ENCODE results near the gene UNC93B1.

The UNC93B1 gene

DNA sequence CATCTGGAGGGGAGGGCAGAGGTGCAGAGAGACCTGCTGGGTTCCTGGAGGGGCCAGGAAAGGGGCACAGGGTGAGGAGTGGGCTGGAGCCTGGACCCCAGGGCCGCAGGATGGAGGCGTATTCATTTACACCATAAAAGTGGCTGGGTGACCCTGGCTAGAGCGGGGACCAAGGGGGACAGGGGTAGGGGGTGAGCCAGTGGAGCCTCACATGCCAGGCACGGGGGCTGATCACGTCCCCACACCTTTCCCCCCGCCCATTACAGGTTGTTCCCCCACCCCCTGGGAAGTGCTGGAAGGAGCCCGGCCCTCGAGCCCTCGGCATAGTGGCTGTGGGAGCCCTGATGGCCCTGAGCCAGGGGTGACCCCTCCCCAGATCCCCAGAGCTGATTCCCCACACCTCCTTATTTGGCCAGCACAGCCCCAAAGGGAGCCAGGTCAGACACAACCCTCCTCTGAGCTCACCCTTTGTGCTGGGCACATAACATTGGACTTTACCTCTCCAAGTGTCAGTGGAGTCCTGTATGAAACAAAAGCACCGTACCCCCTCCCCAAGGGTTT is 35.7 kb upstream of the UNC93B1 start:
- no peak for DNase-seq

DNA sequence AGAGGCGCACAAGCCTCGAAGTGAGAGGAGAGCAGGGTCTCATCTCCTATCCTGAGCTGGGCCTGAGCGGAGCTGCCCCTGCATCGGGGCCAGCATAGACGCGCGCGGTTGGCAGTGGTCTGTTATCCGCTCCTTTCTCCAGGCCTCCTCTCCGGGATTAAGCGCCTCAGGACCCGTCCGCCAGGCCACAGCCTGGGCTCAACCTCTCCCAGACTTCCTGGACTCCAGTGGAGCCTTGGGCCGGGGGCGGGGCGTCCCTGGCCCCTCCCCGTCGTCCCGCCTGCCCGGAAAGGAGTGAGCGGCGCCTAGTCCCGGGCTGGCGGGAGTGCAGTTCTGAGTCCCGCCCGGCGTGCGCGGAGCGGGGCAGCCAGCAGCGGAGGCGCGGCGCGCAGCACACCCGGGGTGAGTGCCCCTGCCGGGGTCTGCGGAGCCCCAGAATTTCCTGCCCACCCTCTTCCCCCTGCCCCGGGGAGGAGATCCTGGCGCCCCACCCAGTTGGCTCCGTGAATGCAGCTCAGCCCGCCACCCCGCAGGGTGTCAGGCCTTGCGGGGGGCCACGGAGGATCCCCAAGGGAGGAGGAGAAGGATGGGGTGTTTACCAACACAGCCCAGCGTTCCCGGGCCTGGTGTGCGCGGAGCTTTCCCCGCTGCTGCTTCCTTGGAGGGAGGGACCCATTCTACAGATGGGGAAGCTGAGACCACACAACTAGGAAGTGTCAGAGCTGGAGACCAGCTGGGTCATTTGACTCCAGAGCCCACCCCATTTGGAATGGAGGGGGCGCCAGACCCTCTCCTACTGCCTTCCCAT is 35.0 kb upstream of the UNC93B1 start, which contains the start of gene TCIRG1:
TSS of gene TCIRG1 (plus strand) at position 308 of the 808 bp plus-strand sequence. CDS start 2,247 bp downstream, outside the sequence.
- peak; percentile 64 for DNase-seq

DNA sequence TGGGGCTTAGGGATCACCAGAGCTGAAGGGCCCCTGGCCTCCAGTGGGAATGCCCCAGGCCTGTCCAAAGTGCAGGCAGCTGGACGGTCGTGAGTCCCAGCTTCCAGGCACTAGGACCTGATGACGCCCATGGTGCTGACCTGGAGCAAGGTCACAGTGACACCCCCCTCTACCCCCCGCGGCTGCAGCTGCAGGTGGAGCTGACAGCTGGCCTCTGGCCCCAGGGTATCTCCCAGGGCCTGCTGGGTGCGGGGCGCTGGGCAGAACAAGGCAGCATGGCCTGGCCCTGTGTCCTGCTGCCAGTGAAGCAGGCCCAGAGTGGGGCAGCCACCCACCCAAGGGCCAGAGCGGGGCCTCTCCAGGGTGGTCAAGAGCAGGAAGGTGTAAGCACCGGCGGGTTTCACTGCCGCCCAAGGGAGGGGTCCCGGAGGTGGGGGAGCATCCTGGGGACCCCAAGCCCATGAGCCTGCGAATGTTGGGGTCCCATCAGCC is 34.4 kb upstream of the UNC93B1 start:
- peak; percentile 90 for DNase-seq

DNA sequence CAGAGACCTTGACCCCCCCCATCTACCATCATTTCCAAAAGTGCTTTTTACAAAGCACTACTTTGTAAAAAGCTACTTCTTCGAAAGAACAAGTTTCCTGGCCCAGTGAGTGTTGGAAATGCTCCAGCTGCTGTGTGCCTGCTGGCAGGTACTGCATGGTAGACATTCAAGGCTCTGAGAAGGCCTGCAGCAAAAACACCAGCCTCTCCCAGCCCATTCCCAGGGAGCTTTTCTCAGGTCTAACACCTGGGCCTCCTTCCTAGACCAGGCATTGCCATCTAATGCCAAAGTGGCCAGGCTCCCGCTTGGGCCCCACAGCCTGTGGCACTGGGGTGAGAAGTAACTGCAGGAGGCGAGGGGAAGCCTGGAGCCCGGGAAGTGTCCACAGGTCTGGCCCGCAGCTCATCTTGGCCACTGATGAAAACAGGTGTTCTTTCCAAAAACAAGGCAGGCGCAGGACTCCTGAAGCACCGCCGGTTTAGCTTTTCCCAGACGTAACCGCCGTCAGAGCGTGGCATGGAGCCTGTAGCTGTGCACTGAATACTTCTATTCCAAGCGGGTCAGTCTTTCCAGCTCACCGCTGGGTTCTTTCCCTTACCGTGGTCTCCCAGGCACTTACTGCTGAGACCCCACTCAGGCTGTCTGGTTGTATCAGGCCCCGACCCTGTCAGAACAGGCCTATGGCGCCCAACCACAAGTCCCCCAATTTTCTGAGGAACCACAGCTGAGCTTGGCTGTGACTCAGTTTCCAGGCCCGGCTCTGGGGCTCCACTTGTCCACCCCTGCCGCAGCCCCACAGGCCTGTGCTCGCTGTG is 33.7 kb upstream of the UNC93B1 start:
- DNase-seq: no peak

DNA sequence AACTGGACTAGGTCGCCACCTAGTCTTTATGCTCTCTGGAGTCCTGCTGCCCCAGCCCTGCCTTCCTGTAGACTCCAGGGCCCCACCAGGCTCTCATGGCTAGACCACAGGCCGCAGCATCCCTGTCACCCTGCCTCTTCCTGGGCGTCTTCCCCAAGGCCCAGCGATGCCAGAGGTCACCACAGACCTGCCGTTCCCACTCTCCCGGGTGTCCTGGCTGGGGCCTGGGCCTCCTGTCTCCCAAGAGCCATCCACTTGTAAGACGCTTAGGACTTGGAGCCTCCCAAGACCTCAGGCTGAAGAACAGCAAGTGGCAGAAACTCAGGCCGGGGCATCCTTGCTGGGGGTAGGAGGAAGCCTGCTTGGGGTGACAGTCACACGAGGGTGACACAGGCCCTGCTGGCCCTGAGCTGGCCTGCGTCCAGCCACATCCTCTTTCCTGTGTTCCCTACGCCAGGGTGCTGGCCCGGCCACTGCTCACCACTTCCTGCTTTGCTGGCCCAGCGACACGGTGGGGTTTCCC is 32.9 kb upstream of the UNC93B1 start:
- DNase-seq: no peak

DNA sequence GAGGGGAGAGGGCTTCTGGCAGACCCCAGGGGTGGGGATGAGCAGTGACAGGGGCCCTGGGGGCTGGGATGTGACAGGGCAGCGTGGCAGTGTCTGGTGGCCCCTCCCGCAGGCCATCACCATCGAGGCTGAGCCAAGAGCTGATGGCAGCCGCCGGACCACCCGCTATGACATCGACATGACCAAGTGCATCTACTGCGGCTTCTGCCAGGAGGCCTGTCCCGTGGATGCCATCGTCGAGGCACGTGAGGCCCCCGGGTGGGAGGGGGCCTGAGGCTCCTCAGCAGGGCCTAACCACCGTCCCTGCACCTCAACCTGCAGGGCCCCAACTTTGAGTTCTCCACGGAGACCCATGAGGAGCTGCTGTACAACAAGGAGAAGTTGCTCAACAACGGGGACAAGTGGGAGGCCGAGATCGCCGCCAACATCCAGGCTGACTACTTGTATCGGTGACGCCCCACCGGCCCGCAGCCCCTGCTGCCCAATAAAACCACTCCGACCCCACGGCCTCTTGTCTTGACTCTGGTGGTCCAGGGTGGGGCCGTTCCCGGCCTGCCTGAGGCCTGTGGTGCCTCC is 32.3 kb upstream of the UNC93B1 start:
- DNase-seq: no peak

DNA sequence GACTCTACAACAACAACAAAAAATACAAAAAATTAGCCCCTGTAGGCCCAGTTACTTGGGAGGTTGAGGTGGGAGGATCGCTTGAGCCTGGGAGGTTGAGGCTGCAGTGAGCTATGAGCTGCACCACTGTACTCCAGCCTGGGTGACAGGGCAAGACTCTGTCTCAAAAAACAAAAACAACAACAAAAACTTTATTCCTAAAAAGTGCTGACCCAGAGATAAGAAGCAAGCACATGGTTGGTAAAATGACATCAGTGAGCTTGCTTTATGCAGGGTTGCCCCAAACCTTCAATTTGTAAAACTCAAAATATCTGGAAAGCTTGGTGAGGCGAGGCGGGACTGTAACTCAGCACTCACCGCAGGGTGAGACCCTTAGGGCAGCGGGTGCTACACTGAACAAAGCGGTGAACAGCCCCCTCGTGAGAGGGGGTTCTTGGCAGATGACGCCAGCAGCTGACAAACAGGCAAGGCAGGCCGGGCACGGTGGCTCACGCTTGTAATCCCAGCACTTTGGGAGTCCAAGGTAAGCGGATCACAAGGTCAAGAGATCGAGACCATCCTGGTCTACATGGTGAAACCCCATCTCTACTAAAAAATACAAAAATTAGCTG is 31.5 kb upstream of the UNC93B1 start:
- DNase-seq: no peak

DNA sequence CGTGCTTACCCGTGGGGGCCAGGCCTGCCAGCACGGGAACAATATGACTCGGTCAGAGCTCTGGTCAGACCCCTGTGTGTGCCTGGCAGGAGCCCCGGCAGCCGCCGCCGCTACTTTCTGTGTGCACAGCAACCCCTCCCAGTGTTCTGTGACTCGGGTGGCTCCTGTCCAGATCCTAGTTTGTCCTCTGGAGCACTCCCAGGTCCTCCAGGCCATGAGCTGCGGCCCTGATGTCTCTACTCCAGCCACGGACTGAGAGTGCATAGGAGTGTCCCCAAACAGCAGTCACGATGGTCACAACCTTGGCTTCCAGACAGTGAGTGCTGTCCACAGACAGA is 29.8 kb upstream of the UNC93B1 start:
- no peak for DNase-seq

DNA sequence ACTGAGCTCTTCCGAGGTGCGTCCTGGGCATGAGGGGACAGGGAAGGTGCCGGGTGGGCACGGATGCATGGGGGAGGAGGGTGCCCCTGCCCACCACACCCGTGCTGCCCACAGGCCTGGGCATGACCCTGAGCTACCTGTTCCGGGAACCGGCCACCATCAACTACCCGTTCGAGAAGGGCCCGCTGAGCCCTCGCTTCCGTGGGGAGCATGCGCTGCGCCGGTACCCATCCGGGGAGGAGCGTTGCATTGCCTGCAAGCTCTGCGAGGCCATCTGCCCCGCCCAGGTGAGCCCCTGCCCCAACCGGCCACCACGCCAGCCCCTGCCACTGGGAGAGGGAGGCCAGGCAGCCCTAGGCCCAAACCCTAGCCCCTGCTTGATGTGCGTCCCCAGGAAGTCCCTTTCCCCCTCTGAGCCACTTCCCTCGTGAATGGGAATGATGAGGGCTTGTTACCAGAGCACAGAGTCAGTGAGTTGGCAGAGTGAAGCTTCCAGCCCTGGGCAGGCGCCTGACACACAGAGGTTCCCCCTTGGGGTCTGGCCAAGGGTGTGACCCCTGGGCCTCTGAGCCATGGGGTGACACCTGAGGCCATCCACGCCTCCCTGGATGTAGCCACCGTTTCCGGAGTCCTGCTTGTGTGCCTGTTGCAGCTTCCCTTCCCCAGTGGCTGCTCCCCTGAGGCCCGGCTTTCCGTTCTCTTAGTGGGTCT is 29.3 kb upstream of the UNC93B1 start:
- no peak for DNase-seq

DNA sequence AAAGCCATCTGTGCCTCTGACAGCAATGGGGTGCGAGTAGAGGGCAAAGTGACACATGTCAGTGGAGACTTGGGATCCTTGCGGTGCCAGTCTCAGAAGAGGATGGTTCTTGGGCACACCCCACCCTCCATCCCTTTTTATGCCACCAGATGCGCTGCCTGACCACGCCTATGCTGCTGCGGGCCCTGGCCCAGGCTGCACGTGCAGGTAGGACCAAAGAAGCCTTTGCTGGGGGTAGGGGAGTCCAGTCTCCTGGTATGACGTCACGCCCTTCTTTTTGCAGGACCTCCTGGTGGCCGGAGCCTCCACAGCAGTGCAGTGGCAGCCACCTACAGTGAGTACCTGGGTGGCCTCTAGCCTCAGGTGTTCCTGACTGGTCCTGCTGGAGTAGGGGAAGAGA is 28.1 kb upstream of the UNC93B1 start:
- DNase-seq: no peak

DNA sequence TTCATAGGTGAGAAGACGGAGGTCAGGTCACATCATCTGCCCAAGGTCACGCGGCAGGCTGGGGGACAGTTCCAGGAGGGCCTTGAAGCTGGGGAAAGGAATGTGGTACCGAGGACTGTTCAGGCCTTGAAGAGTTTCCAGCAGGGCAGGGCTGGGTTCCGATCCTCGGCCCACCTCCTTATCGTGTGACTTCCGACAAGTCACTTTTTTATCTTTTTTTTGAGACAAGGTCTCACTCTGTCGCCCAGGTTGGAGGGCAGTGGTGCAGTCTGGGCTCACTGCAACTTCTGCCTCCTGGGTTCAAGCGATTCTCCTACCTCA is 27.2 kb upstream of the UNC93B1 start:
- no peak for DNase-seq

DNA sequence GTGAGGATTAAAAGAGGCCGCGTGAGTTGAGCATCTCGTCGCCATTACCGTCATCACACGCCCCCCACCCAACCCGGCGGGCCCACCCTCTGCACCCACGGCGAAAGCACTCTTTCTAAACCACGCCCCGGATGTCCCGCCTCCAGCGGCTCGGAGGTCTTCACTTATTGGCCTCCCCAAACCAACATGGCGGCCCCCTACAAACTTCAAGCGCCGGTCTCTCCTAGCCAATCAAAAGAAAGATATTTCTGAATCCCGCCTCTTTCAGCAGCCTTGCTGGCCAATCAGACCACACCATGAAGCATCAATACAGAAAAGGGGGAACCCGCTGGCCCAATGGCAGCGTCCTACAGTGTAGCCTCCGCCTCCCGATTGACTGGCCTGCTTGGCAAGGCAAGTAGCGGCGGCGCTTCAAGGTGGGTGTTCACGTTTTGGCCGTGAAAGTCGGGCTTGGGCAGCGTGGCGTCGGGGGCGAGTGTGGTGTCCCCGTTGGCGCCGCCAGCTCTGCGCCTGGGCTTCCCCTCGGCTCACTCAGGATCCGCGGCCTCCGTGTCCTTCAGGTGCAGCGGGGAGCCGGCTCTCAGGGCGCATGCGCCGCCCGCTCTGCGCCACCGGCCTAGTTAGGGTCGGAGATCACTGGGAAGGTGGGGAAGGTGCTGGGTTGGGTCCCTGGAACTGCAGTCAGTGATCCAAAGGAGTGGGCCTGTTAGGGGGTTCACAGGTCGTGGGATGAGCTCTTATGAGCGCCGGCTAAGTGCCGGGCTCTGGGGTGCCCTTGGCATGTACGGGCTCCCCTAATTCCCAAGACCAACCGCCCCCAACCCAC is 26.6 kb upstream of the UNC93B1 start, which contains the start of gene NDUFS8:
TSS of gene NDUFS8 (plus strand) at position 364 of the 826 bp plus-strand sequence. CDS start 1,471 bp downstream, outside the sequence.
- peak; percentile 99 for DNase-seq

DNA sequence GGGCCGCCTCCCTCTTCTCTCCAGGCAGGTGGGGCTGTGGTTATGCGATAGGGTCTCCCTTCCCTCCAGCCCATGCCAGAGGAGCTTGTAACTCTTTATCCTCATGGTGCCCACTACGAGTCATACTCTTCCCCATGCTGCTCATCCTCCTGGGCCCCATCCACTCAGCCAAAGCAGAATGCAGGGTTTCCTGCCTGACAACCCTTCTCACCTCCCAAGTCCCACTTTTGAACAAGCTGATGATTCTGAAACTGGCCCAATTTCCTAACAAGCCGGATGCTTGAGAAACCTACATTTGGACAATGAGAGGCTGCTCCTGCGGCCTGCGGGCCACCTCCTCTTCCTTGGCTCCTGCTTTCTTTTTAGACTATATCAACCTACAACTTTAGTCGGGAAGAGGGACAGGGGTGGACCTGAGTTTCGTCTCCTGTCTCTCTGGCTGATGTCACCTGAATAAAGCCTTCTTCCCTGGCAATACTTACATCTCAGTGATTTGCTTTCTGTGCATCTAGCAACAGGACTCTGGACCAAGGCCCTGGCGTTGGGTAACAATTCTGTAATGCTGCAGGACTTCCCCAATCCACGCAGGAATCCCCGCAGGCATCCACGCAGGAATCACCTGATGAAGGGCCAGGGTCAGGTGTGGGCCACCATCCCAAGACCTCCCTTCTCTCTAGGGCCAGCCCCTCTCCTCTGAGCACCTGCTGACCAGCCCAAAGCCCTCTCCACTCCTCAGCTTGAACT is 25.1 kb upstream of the UNC93B1 start:
- no peak for DNase-seq

DNA sequence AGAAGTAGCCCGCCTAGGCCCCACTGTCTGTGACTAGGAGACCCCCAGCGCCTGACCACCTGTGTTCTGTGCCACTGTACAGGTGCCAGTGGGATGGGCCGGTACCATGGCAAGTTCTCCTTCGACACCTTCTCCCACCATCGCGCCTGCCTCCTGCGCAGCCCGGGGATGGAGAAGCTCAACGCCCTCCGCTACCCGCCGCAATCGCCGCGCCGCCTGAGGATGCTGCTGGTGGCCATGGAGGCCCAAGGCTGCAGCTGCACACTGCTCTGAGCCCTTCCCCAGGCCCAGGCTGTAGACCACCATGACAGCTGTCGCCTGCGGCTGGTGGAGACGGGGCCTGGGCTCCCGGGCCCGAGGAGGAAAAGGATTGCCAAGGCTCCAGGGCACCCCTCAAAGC is 23.8 kb upstream of the UNC93B1 start:
- DNase-seq: no peak

DNA sequence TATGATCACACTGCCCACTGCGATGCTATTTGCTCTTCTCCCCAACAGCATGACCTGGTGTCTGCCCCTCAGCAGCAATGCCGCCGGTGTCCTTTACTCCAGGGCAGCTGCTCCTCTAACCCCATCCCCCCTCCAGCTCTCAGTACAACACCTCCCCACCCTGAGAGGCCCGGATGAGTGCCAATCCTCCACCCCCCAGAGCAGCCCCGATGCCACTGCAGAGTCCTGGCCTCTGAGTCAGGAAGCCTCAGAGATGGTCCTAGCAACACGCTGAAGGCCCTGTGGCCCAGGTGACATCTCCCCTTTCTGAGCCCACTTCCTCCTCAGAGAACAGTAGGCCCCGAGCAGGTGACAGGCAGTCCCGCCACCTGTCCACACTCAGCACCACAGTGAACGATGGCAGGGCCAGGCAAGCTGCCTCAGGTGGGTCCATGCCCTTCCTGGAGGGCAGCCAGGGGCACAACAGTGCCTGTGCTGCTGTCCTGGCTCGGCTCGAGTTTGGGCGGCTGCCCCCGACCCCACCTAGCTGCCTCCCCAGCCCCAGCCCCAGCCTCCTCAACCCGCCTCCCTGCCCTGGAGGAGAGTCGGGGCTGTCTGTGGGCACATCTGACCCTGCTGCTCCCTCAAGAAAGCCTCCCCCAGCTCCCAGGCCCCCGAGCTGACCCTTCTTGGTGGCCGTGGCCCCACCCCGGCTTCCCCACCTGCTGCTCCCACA is 22.7 kb upstream of the UNC93B1 start:
- DNase-seq: no peak

DNA sequence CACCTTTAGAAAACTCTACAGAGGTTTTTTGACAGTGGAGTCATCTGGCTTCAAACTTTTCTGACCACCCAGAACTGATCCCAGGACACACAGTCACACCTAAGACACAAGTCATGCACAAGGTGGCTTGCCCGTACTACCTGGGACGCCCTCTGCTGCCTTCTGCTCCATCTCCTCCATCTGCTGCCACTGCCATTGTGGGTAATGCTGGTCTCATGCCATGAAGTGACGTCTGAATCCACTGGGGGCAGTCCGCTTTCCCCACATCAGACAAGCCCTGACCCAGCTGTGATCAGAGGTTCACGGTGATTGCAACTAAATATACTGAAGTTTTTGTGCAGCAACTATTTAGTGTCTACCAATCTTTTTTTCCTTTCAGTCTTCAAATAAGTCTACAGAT is 21.1 kb upstream of the UNC93B1 start:
- no peak for DNase-seq

DNA sequence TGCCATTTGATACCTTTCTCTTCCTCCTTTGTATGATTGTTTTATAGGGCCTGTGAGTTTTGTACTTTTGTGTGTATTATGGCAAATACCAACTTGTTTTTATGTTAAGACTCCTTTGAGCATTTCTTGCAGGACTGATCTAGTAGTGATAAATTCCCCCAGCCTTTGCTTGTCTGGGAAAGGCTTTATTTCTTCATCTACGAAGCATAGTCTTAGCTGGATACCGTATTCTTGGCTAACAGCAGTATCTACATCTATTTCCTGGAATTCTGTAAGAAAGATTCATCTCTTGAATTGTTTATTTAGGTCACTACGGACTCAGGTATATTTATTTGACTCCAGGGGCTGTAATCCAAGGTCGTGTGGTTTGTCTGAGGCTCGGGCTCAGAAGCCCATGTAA is 20.6 kb upstream of the UNC93B1 start:
- no peak for DNase-seq

DNA sequence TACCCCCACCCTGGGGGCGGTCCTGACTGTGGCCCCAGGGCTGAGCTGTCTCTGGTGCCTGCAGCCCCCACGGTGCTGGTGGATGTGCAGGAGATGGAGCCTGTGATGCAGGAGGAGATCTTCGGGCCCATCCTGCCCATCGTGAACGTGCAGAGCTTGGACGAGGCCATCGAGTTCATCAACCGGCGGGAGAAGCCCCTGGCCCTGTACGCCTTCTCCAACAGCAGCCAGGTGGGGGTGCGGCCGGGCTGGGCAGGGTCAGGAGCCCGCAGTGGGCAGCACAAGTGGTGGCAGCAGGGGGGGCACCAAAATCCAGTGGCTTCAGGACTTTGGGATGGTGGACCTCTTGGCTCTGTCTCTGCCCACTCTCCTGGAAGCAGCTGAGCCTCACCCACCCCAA is 18.6 kb upstream of the UNC93B1 start:
- DNase-seq: no peak

DNA sequence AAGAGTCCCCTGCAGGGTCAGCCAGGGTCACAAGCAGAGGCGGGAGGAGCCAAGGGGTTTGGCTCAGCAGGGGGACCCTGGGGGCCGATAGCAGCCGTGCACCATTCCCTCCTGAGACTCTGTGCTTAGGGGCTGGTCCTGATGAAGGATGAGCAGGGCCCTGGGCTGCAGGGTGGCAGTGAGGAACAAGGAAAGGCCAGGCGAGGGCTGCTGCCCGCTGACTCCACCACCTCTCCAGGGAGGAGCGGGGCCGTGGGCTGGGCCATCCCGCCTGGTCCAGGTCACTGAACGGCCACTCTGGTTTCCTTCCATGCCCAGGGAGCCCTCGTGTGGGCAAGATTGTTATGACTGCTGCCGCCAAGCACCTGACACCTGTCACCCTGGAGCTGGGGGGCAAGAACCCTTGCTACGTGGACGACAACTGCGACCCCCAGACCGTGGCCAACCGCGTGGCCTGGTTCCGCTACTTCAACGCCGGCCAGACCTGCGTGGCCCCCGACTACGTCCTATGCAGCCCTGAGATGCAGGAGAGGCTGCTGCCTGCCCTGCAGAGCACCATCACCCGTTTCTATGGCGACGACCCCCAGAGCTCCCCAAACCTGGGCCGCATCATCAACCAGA is 17.4 kb upstream of the UNC93B1 start:
- peak; percentile 40 for DNase-seq

All from NCI-H146 (cell line).